Measurements from ENCODE around the gene PLXNA3. TPM values are rescaled to one million over a fixed set of nuclear protein-coding genes. Genes with fewer than 3 reads are reported as not detected.
A peak's percentile ranks its signal among the peaks of the same experiment; 100 is the strongest.

PLXNA3 gene
- total RNA-seq, 1 donor from 2014 or later: 458 TPM

- no peak overlapping the region for H3K27ac Mint-ChIP-seq (ENCODE audit: unreplicated experiment)
- peaks cover 6% of the 10 kb centered on the region for H3K27me3 Mint-ChIP-seq (ENCODE audit: unreplicated experiment)
- H3K4me3 Mint-ChIP-seq (ENCODE audit: unreplicated experiment): no peak overlapping the region
Measured at GRCh38 chrX:154441984-154442707, 15.9 kb upstream of the PLXNA3 start.

DNA sequence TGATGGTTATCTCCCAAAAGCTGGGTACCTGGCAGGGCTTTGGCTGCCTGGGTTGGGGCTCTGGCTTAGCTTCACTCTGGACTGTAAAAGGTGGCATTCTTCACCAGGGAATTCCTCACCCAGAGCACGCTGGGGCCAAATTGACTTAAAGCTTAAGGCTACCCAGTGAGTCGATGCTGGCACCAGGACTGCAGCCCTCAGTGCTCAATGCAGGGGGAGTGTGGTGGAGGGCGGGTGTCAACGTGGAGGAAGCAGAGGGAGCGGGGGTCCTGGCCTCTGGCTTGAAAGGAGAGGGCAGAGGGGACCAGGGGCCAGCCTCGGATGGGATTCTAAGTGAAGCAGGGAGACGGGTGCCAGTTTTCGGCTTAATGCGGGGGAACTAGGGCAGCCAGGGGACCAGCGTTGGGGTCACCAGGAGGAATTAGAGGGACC is 14.6 kb upstream of the PLXNA3 start:
- Mint-ChIP-seq H3K27me3 (ENCODE audit: unreplicated experiment) (no peaks in the 10 kb centered on the region), H3K4me1 (ENCODE audit: low read depth, unreplicated experiment) (peaks cover 2% of the 10 kb centered on the region), H3K36me3 (ENCODE audit: unreplicated experiment) (no peaks in the 10 kb centered on the region), H3K9me3 (ENCODE audit: unreplicated experiment) (no peaks in the 10 kb centered on the region), H3K4me3 (ENCODE audit: unreplicated experiment) (peak overlapping the region; percentile 80), H3K27ac (ENCODE audit: unreplicated experiment) (peak overlapping the region; percentile 84)
- TF ChIP-seq, protein P1, sequence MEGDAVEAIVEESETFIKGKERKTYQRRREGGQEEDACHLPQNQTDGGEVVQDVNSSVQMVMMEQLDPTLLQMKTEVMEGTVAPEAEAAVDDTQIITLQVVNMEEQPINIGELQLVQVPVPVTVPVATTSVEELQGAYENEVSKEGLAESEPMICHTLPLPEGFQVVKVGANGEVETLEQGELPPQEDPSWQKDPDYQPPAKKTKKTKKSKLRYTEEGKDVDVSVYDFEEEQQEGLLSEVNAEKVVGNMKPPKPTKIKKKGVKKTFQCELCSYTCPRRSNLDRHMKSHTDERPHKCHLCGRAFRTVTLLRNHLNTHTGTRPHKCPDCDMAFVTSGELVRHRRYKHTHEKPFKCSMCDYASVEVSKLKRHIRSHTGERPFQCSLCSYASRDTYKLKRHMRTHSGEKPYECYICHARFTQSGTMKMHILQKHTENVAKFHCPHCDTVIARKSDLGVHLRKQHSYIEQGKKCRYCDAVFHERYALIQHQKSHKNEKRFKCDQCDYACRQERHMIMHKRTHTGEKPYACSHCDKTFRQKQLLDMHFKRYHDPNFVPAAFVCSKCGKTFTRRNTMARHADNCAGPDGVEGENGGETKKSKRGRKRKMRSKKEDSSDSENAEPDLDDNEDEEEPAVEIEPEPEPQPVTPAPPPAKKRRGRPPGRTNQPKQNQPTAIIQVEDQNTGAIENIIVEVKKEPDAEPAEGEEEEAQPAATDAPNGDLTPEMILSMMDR (IDR thresholded peaks at IDR 0.05; ENCODE audit: partially characterized antibody, unreplicated experiment): no peak
- peak; percentile 29 for DNase-seq

More at GRCh38 chrX:154441984-154442707, 15.9 kb upstream of the PLXNA3 start:
- Mint-ChIP-seq H3K4me1 (ENCODE audit: low read depth, unreplicated experiment) (peaks cover 2% of the 10 kb centered on the region), H3K36me3 (ENCODE audit: unreplicated experiment) (no peaks in the 10 kb centered on the region), H3K9me3 (ENCODE audit: unreplicated experiment) (no peaks in the 10 kb centered on the region)
- no peak for DNase-seq
- TF ChIP-seq, protein P1 (IDR thresholded peaks at IDR 0.05; ENCODE audit: partially characterized antibody, unreplicated experiment): no peak

DNA sequence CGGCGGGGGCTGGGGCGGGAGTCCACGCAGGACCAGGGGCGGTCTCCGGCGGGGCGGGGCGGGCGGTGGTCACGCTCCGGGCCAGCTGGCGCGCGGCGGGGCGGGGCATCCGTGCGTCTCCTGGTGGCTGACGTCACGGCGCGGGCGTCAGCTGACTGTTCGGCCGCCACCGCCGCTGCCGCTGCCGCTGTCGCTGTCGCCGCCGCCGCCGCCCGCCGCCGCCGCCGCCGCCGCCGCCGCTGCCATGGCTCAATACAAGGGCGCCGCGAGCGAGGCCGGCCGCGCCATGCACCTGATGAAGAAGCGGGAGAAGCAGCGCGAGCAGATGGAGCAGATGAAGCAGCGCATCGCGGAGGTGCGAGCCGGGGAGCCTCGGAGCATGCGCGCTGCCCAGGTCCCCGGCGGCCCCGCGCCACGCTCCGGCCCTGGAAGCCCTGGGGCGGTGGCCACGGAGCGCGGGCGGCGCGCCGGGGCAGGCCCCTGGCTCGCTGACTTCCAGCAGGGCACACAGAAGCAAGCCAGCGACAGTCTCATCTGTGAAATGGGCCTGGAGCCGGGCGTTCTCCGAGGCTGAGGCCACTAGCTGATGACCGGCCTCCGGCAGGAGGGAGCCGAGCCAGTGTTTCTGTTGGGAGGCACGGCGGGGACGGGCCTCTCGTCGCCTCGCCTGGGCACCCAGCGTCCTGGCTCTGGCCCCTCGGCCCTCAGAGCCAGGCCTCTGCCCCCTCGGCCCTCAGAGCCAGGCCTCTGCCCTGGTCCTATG is 13.9 kb upstream of the PLXNA3 start, which contains the start of gene FAM50A:
Gene FAM50A, plus strand, starts transcription at position 150 of the 763 bp plus-strand sequence. Its CDS starts 95 bp downstream, at position 245.
- no peaks in the 10 kb centered on the region for H3K9me3 Mint-ChIP-seq (ENCODE audit: unreplicated experiment)
- TF ChIP-seq, protein P1 (IDR thresholded peaks at IDR 0.05; ENCODE audit: partially characterized antibody, unreplicated experiment): no peak
- peak within 1 kb of the TSS; percentile 80 for H3K4me3 Mint-ChIP-seq (ENCODE audit: unreplicated experiment)
- H3K36me3 Mint-ChIP-seq (ENCODE audit: unreplicated experiment): no peaks in the 10 kb centered on the region
- H3K27me3 Mint-ChIP-seq (ENCODE audit: unreplicated experiment): no peaks in the 10 kb centered on the region
- peak within 1 kb of the TSS; percentile 84 for H3K27ac Mint-ChIP-seq (ENCODE audit: unreplicated experiment)
- no peaks in the 10 kb centered on the region for H3K4me1 Mint-ChIP-seq (ENCODE audit: low read depth, unreplicated experiment)
- peak; percentile 81 for DNase-seq

GRCh38 chrX:154444755-154445246 is 13.3 kb upstream of the PLXNA3 start:
- Mint-ChIP-seq H3K27me3 (ENCODE audit: unreplicated experiment) (no peaks in the 10 kb centered on the region), H3K9me3 (ENCODE audit: unreplicated experiment) (no peaks in the 10 kb centered on the region), H3K36me3 (ENCODE audit: unreplicated experiment) (no peaks in the 10 kb centered on the region), H3K27ac (ENCODE audit: unreplicated experiment) (no peak overlapping the region), H3K4me1 (ENCODE audit: low read depth, unreplicated experiment) (no peaks in the 10 kb centered on the region), H3K4me3 (ENCODE audit: unreplicated experiment) (peak overlapping the region; percentile 65)
- TF ChIP-seq, protein P1 (IDR thresholded peaks at IDR 0.05; ENCODE audit: partially characterized antibody, unreplicated experiment): no peak
- no peak for DNase-seq
